Right atrium auricular region (tissue), 2 donors: ENCODE measurements around the gene THSD7B. TPM values are rescaled to one million over a fixed set of nuclear protein-coding genes. Genes with fewer than 3 reads are reported as not detected.

ENCODE experiments used
- DNase-seq: peaks from one replicate; pipeline ENCODE4 v3.0.0-alpha.2; 2019; ENCODE audit warnings: low spot score
- H3K27ac ChIP-seq, 2 donors: fragments of 200-600 bp; sonication (generic); 1 replicate in 1 of 2; 2 replicates in 1 of 2; pipeline ENCODE4 v1.5.1; 2016 to 2019
- H3K27me3 ChIP-seq, 2 donors: fragments of 200-600 bp; sonication (generic); one replicate each; pipeline versions ENCODE4 v1.5.1 to v1.6.0; 2017 to 2019
- H3K36me3 ChIP-seq: fragments of 200-600 bp; sonication (generic); one replicate; pipeline ENCODE4 v1.5.1; 2016
- H3K4me1 ChIP-seq, 2 donors: fragments of 200-600 bp; sonication (generic); one replicate each; pipeline versions ENCODE4 v1.5.1 to v1.6.0; 2017 to 2019
- H3K4me3 ChIP-seq, 2 donors: fragments of 200-600 bp; sonication (generic); 1 replicate in 1 of 2; 2 replicates in 1 of 2; pipeline ENCODE4 v1.5.1; 2017 to 2019; ENCODE audit warnings: mild to moderate bottlenecking in 1 of 2, moderate library complexity in 1 of 2
- H3K9me3 ChIP-seq, 2 donors: fragments of 200-600 bp; sonication (generic); one replicate each; pipeline ENCODE4 v1.5.1; 2019
- total RNA-seq, 2 donors: library from RNA; depleted of rRNA; stranded (reverse); fragments of >200 nt; gene quantifications; one replicate each; pipeline ENCODE4 v1.1.0, GENCODE V29; 2016
- TF ChIP-seq, protein P1 (sequence below), 2 donors: fragments of 200-600 bp; sonication (generic); IDR thresholded peaks; one replicate each; pipeline ENCODE4 v1.5.1; 2019; ENCODE audit warnings: antibody characterized with exemption in 2 of 2

Gene THSD7B
- total RNA-seq, 2 donors from 2014 or later = 0.07 to 0.08 TPM

DNA sequence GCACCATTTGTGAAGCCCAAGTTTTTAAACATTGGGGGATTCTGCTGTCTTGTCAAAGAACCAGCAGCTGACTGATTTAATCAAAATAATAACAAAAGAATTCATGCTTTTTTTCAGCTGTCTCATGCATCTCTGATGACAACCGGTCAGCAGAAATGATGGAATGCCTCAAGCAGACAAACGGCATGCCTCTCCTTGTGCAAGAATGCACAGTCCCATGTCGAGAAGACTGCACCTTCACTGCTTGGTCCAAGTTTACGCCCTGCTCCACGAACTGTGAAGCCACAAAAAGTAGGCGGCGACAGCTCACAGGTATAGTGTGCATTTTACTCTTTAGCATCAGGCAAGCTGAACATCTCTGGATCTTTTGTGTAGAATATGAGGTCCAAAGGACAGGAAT, 640.2 kb downstream of the THSD7B start:
- Histone ChIP-seq H3K27ac (no peak overlapping the region), H3K9me3 (no peaks in the 10 kb centered on the region), H3K27me3 (no peaks in the 10 kb centered on the region), H3K4me3 (no peak overlapping the region), H3K36me3 (no peaks in the 10 kb centered on the region), H3K4me1 (no peaks in the 10 kb centered on the region)
- DNase-seq = no peak
- TF ChIP-seq, protein P1, sequence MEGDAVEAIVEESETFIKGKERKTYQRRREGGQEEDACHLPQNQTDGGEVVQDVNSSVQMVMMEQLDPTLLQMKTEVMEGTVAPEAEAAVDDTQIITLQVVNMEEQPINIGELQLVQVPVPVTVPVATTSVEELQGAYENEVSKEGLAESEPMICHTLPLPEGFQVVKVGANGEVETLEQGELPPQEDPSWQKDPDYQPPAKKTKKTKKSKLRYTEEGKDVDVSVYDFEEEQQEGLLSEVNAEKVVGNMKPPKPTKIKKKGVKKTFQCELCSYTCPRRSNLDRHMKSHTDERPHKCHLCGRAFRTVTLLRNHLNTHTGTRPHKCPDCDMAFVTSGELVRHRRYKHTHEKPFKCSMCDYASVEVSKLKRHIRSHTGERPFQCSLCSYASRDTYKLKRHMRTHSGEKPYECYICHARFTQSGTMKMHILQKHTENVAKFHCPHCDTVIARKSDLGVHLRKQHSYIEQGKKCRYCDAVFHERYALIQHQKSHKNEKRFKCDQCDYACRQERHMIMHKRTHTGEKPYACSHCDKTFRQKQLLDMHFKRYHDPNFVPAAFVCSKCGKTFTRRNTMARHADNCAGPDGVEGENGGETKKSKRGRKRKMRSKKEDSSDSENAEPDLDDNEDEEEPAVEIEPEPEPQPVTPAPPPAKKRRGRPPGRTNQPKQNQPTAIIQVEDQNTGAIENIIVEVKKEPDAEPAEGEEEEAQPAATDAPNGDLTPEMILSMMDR (IDR thresholded peaks at IDR 0.05) = no peak

DNA sequence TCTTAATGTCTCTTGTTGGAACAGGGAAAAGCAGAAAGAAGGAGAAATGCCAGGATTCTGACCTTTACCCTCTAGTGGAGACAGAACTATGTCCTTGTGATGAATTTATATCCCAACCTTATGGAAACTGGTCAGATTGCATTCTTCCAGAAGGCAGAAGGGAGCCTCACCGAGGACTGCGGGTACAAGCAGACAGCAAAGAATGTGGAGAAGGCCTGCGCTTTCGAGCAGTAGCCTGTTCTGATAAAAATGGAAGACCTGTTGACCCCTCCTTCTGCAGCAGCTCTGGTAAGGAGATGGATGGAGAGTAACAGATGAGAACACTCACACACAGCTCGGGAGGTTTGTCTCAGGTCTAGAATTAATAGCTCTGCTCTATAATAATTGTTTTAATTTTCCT, 646.2 kb downstream of the THSD7B start:
- Histone ChIP-seq H3K4me1 (no peaks in the 10 kb centered on the region), H3K27ac (no peak overlapping the region), H3K9me3 (no peaks in the 10 kb centered on the region), H3K4me3 (no peak overlapping the region), H3K27me3 (no peaks in the 10 kb centered on the region), H3K36me3 (no peaks in the 10 kb centered on the region)
- TF ChIP-seq, protein P1 (IDR thresholded peaks at IDR 0.05) = no peak
- no peak for DNase-seq

DNA sequence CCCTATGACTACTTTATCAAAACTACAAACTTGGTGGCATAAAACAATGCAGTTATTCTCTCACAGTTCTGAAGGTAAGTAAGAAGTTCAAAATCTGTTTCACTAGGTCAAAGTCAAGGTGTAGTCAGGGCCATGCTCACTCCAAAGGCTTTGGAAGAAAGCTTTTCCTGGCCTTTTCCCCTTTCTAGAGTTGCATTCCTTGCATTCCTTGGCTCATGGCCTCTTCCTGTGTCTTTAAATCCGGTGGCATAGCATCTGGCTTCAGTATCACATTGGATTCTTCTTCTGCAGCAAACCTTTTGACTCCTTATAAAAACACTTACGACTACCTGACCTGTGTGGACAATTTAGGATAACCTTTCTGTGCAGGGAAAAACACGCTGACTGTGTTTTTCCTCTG, 655.4 kb downstream of the THSD7B start:
- no peak overlapping the region for H3K4me3 ChIP-seq
- no peaks in the 10 kb centered on the region for H3K9me3 ChIP-seq
- H3K36me3 ChIP-seq = no peaks in the 10 kb centered on the region
- DNase-seq = no peak
- TF ChIP-seq, protein P1 (IDR thresholded peaks at IDR 0.05) = no peak
- H3K27ac ChIP-seq = no peak overlapping the region
- no peaks in the 10 kb centered on the region for H3K4me1 ChIP-seq
- H3K27me3 ChIP-seq = no peaks in the 10 kb centered on the region

DNA sequence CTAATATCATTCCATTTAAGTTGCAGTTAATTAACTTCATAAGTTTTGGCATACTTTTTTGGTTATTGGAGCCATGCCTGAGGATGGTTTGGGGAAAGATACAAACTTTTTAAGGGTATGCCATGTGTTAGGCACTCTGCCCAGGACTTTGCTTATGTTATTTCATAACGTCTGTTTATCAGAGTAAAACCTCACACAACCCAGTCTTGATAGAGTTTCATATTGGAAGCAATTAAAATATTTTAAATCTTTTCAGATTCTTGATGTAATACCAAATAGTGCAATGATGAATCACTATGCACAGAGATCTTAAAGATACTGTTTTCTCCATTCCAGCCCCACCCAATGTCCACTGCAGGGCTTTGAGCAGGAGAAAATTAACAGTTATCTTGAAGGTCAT, 669.8 kb downstream of the THSD7B start:
- H3K4me1 ChIP-seq = no peaks in the 10 kb centered on the region
- no peak for DNase-seq
- no peaks in the 10 kb centered on the region for H3K27me3 ChIP-seq
- TF ChIP-seq, protein P1 (IDR thresholded peaks at IDR 0.05) = no peak
- H3K4me3 ChIP-seq = no peak overlapping the region
- H3K27ac ChIP-seq = no peak overlapping the region
- no peaks in the 10 kb centered on the region for H3K36me3 ChIP-seq
- no peaks in the 10 kb centered on the region for H3K9me3 ChIP-seq

DNA sequence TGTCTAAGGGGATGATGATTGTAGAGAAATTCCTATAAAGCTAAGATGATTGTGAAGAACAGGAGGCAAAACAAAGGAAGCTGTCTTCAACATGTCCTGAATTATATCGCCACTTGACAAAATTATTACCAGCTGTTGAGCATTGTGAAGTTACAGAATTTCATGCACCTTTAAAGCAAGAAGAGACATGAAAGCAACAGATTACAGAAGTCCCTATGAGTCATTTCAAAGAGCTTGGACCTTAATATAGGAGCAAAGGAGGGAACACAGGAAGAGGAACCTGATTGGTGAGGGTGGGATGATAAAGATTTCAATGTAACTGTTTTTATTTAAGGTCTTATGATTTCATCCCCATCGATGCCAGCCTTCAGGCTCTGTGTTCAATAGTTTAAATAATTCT, 672.0 kb downstream of the THSD7B start:
- TF ChIP-seq, protein P1 (IDR thresholded peaks at IDR 0.05) = no peak
- no peak overlapping the region for H3K27ac ChIP-seq
- no peaks in the 10 kb centered on the region for H3K36me3 ChIP-seq
- no peak for DNase-seq
- H3K9me3 ChIP-seq = no peaks in the 10 kb centered on the region
- no peaks in the 10 kb centered on the region for H3K4me1 ChIP-seq
- H3K27me3 ChIP-seq = no peaks in the 10 kb centered on the region
- H3K4me3 ChIP-seq = no peak overlapping the region

DNA sequence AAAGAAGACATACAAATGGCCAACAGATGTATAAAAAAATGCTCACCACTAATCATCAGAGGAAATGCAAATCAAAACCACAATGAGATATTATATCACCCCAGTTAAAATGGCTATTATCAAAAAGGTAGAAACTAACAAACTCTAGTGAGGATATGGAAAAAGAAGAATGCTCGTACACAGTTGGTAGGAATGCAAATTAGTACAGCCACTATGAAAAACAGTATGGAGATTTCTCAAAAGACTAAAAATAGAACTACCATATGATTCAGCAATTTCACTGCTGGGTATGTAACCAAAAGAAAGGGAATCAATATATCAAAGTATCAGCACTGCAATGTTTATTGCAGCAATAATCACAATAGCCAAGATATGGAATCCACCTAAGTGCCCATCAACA, 679.6 kb downstream of the THSD7B start:
- Histone ChIP-seq H3K27ac (no peak overlapping the region), H3K4me1 (no peaks in the 10 kb centered on the region), H3K9me3 (no peaks in the 10 kb centered on the region), H3K36me3 (no peaks in the 10 kb centered on the region), H3K4me3 (no peak overlapping the region), H3K27me3 (no peaks in the 10 kb centered on the region)
- TF ChIP-seq, protein P1 (IDR thresholded peaks at IDR 0.05) = no peak
- DNase-seq = no peak
